AG04450 (cell line): Measurements from ENCODE around the gene ZFAND2A. TPM values are rescaled to one million over a fixed set of nuclear protein-coding genes. Genes with fewer than 3 reads are reported as not detected.
"Not testable (repeated sequence)": the region's sequence is repeated elsewhere in the genome, so short reads cannot be mapped to it uniquely, and the experiment has no call there.

Experiments
- CTCF ChIA-PET: fragments of 300-600, 350-600 bp; formaldehyde crosslinking; extraction: SDS; loops from one replicate; lab custom pipeline; 2022; ENCODE audit warnings: antibody characterized with exemption, inconsistent platforms; lab: Charles Lee
- POLR2A ChIA-PET: fragments of 350-600 bp; formaldehyde crosslinking; extraction: SDS; loops from one replicate; lab custom pipeline; 2021; ENCODE audit warnings: antibody characterized with exemption, inconsistent platforms; lab: Yijun Ruan, JAX
- DNase-seq: peaks from one replicate; pipeline ENCODE4 v3.0.0-alpha.2; 2011; ENCODE audit warnings: low read depth, low spot score
- H3K27ac ChIP-seq: one replicate; pipeline ENCODE4 v1.5.1; 2012; ENCODE audit warnings: low read depth, low read length, control low read depth
- H3K27me3 ChIP-seq: one replicate; pipeline ENCODE4 v1.6.0; 2012; ENCODE audit warnings: low read length; ENCODE audit not compliant: control insufficient read depth, insufficient read depth
- H3K4me3 ChIP-seq: 2 replicates; pipeline ENCODE4 v1.5.1; 2011; ENCODE audit warnings: mild to moderate bottlenecking, low read depth, low read length, control low read depth
- H3K9me3 ChIP-seq: 2 replicates; pipeline ENCODE4 v1.5.1; 2012; ENCODE audit warnings: low read length; ENCODE audit not compliant: control insufficient read depth, insufficient read depth
- polyA plus RNA-seq: library from polyadenylated mRNA; depleted of rRNA; stranded (reverse); fragments of >200 nt; gene quantifications from 2 replicates; pipeline ENCODE4 v1.2.3, GENCODE V29; 2011
- TF ChIP-seq, protein P1 (sequence below): IDR thresholded peaks from 2 replicates; pipeline ENCODE4 v1.5.1; 2011; ENCODE audit warnings: low read depth, low read length, control low read depth, inconsistent platforms

Gene ZFAND2A
- polyA plus RNA-seq, 1 experiment: 38.9 TPM

DNA sequence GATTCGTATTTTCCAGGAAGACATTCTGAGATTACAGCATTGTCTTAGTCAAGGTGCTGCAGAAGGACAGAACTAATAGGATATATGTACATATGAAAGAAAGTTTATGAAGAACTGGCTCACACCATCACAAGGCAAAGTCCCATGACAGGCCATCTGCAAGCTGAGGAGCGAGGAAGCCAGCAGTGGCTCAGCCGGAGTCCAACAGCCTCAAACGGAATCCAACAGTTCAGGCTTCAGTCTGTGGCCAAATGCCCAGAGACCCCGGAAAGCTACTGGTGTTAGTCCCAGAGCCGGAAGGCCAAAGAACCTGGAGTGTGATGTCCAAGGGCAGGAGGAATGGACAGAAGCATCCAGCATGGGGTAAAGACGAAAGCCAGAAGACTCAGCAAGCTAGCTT lies 4.4 kb upstream of the ZFAND2A start:
- CTCF ChIA-PET: interaction anchor here (1.5 kb wide), 1 partner anchor 11 kb away, joined by 5 read pairs; no protein-coding TSS in a partner anchor
- no peak overlapping the region for H3K27ac ChIP-seq
- no peak overlapping the region for H3K4me3 ChIP-seq
- H3K9me3 ChIP-seq: peaks cover 5% of the 10 kb centered on the region; the same call in 1 of the 2 replicates
- H3K27me3 ChIP-seq: no peaks in the 10 kb centered on the region
- TF ChIP-seq, protein P1, sequence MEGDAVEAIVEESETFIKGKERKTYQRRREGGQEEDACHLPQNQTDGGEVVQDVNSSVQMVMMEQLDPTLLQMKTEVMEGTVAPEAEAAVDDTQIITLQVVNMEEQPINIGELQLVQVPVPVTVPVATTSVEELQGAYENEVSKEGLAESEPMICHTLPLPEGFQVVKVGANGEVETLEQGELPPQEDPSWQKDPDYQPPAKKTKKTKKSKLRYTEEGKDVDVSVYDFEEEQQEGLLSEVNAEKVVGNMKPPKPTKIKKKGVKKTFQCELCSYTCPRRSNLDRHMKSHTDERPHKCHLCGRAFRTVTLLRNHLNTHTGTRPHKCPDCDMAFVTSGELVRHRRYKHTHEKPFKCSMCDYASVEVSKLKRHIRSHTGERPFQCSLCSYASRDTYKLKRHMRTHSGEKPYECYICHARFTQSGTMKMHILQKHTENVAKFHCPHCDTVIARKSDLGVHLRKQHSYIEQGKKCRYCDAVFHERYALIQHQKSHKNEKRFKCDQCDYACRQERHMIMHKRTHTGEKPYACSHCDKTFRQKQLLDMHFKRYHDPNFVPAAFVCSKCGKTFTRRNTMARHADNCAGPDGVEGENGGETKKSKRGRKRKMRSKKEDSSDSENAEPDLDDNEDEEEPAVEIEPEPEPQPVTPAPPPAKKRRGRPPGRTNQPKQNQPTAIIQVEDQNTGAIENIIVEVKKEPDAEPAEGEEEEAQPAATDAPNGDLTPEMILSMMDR: no peak
- no peak for DNase-seq
- POLR2A ChIA-PET: no interaction called here

DNA sequence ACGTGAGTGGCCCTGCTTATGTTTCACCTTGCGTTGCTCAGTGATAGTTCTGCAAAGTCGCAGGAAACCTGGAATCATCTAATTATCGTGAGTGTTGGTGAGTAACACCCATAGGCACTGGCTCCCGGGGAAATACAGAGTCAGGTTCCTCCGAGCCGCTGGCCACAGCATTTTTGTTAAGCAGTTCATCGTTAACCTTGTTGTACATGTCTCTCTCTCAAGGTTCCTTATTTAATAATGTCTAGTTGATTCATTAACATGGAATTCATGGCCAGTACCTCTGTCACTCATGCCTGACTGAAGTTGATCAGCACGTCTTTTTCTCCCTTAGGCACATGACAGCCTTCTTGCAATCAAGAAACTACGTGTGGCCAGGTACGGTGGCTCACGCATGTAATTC lies 3.1 kb upstream of the ZFAND2A start:
- TF ChIP-seq, protein P1: no peak
- H3K9me3 ChIP-seq: peaks cover 3% of the 10 kb centered on the region; the same call in 1 of the 2 replicates
- no peaks in the 10 kb centered on the region for H3K27me3 ChIP-seq
- no peak overlapping the region for H3K27ac ChIP-seq
- no peak overlapping the region for H3K4me3 ChIP-seq
- DNase-seq: no peak
- POLR2A ChIA-PET: interaction anchor here (0.7 kb wide), 1 partner anchor 87 kb away, joined by 4 read pairs; no protein-coding TSS in a partner anchor
- CTCF ChIA-PET: interaction anchor here (1.5 kb wide), 1 partner anchor 12 kb away, joined by 5 read pairs; no protein-coding TSS in a partner anchor

DNA sequence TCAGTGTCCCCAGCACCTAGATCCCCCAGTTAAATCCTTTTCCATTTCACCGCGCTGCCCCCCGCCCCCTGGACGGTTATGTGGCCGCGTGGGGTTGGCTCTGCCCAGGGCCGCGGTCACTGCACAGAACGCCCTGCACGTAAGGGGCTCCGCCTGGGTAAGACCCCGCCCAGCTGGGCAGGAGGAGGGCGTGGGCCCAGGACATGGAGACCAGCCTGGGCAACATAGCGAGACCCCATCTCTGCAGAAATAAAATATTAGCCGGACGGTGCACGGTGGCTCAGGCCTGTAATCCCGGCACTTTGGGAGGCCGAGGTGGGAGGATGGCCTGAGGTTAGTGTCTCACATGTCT lies 650 bp upstream of the ZFAND2A start:
- POLR2A ChIA-PET: interaction anchor here (0.6 to 1.0 kb wide), 3 partner anchors 18 to 162 kb away, joined by 3 read pairs; no protein-coding TSS in a partner anchor
- no peak for DNase-seq

DNA sequence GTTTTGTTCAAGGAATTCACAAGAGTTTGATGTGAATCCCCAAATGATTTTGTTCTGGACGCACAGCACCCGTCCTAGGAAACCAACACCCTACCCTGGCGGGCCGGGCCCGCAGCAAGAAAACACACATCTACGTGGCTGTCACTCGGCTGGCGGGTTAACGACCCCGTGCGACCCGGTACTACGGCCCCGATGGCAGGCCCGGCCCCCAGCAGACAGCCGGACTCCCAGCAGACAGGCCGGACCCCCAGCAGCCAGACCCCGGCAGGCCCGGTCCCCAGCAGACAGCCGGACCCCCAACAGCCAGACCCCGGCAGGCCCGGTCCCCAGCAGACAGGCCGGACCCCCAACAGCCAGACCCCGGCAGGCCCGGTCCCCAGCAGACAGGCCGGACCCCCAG lies 765 bp downstream of the ZFAND2A start:
- CTCF ChIA-PET, H3K9me3 ChIP-seq, H3K27me3 ChIP-seq, H3K27ac ChIP-seq, DNase-seq: not testable (repeated sequence)
- H3K4me3 ChIP-seq: peak overlapping the region; percentile 73
- POLR2A ChIA-PET: interaction anchor here (0.6 to 1.0 kb wide), 2 partner anchors 22 to 478 kb away, joined by 3 to 4 read pairs; no protein-coding TSS in a partner anchor

More for the DNA sequence above, 650 bp upstream of the ZFAND2A start:
- Histone ChIP-seq H3K27me3 (no peaks in the 10 kb centered on the region), H3K27ac (peak overlapping the region; percentile 61), H3K9me3 (peaks cover 3% of the 10 kb centered on the region; the same call in 1 of the 2 replicates), H3K4me3 (peak overlapping the region; percentile 74)
- CTCF ChIA-PET: interaction anchor here (1.1 kb wide), 1 partner anchor 15 kb away, joined by 3 read pairs; no protein-coding TSS in a partner anchor
- TF ChIP-seq, protein P1: no peak

- TF ChIP-seq, protein P1: no peak
- CTCF ChIA-PET: no interaction called here
- POLR2A ChIA-PET: interaction anchor here (1.0 kb wide), 1 partner anchor 21 kb away, joined by 4 read pairs; no protein-coding TSS in a partner anchor
- peaks cover 3% of the 10 kb centered on the region; the same call in 1 of the 2 replicates for H3K9me3 ChIP-seq
- no peak overlapping the region for H3K27ac ChIP-seq
- no peaks in the 10 kb centered on the region for H3K27me3 ChIP-seq
- peak overlapping the region; percentile 73 for H3K4me3 ChIP-seq
- DNase-seq: no peak
Measured at GRCh38 chr7:1158203-1159126, 1.5 kb downstream of the ZFAND2A start.
